NCI-H774 (cell line): ENCODE measurements around the gene CELF6.

ENCODE experiments used
- DNase-seq: peaks from one replicate; lab custom pipeline; 2025; lab: John Stamatoyannopoulos, UW

The CELF6 gene

DNA sequence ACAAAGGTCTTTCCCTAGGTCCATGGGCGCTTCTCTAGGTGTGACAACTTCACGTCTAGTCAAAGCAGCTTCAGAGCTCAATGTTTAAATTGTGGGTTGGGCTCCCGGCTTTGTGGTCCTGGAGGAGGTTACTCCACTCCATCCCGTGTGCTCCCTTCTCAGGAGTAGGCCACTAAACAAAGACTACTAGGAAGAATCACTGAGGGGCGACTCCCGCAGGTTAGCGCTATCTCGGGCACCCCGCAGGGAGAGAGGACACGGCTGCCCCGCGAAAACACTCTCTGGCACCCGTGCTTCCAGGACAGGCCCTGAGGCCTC, 48.1 kb downstream of the CELF6 start:
- no peak for DNase-seq

DNA sequence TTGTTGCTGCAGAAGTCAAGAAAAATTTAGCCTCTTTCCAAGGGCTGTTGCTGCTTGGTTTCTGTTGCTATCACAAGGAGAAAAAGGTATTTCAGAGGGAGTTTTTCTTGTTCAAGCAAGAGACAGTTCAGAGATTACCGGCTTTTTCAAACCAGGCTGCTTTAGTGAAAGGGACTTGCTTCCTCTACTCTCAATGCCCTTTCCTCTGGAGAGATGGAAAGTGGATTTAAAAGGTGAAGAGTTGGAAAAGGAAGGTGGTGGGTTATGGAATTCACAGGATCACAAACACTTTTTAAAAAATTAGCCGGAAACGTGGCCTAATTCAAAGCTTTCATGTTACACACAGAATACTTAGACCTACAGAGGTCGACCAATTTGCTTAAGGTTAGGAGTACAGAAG, 48.7 kb downstream of the CELF6 start:
- DNase-seq = no peak

DNA sequence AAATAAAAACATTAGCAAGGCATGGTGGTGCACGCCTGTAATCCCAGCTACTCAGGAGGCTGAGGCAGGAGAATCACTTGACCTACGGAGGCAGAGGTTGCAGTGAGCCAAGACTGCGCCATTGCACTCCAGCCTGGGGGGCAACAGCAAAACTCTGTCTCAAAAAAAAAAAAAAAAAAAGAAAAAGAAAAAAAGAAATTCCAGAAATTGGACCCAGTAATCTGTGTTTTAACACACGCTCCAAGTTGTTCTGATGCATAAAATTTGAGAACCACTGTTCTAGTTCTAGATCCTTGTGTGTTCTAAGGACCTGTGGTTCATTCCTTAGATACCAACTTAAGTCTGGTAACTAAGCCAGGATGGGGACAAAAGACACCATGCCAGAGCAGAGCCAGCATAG, 50.2 kb downstream of the CELF6 start:
- DNase-seq = no peak

DNA sequence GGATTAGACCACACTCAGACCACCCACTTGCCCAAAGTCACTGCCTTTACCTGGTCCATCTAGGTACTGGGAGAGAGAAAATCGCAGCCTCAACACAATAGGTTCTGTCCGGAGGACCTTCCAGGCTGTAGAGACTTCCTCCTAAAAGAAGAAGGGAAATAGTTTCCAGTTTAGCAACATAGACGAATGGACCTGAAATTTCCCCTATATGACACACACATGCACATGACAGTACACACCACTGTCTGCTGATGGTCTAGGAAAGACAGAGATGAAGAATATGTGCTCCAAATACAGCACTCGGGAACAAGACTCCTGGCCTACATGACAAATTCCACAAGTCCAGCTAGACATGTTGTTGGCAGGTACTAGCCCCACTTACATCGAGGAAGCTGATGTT, 54.9 kb downstream of the CELF6 start:
- DNase-seq = no peak

DNA sequence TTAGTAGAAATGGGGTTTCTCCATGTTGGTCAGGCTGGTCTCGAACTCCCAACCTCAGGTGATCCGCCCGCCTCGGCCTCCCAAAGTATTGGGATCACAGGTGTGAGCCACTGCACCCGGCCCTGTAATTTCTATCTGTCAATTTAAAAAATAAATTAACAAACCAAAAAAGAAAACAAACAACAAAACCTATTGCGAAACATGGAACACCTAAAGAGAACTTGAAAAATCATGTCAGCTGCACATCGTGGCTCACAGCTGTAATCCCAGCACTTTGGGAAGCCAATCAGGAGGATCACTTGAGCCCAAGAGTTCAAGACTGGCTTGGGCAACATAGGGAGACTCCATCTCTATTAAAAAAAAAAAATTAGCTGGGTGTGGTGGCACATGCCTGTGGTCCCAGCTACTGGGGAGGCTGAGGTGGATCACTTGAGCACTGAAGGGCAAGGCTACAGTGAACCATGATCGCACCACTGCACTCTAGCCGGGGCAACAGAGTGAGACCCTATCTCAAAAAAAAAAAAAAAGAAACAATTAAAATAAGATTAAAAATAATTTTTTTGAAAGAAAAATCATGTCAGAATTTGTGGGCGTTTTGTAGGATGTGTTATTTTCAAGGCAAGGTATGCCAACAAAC, 67.2 kb downstream of the CELF6 start:
- DNase-seq = no peak

DNA sequence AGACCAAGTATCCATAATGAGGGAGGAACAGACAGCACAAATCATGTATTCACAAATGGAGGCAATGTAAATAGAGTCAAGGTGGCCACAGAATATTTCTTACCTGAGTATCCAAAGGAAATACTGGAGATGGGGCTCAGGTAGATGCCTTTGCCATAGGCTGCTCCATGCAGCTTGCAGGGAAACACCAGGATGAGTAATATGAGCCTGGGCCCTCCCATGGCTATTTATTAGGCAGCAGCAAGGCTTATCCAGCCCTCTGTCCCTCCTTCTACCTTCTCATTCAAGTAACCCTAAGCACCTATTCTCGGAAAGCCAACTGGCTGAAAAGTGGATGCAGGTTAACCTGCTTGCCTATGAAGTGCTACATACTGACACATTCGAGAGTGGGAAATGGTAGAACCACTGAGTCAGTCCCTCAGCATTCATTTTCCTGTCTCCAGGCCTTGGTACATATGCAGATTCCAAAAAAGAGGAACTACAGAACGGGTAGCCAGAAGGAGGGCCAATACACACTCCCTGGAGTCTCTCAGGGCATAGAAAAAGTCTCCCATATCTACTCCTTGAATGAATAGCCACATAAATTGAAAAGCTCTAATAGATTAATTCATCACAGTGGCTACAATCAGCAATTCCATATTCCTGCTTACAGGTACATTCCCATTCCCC, 70.7 kb downstream of the CELF6 start:
- DNase-seq = no peak

DNA sequence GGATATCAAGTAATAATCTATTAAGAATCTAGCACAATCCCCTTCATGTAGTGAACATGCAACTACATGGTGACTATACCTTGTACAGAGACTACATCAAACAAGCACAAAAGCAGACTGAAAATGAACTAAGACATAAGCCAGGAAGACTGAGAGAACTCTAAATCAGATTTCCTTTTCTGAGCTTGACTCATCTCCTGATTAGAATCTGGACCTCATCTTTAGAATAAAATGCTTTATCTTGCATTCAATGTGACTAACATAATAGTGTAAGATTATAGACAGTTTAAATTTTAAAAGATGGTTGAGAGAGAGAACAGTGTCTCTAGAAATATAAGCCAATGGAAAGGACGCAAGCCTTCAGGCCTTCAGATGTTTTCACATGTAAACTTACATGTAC, 71.4 kb downstream of the CELF6 start:
- no peak for DNase-seq

DNA sequence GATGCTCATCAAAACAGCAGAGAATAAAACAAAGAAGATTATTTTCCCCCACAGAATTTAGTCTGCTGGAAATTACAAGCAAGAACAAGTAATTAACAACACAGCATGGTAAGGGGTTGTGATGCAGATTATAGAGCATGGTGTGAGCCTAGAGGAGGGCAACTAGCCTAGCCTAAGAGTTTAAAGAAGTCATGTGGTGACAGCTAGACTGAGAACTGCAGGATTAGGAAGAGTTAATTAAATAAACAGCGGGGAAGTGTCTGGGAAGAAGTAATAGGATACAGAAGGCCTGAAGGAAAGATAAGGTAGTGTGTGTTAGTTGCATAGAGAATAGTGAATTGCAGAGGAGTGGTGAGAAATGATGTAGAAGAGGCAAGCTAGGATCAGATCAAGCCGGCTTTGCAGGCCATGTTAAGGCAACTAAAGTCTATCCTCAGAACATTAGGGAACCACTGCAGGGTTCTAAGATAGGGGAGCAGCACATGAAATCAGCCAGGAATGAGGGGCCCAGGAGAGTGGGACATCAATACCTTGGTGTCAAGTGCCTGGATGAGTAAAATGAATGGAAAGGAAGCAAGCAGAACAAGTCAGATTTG, 77.1 kb downstream of the CELF6 start:
- DNase-seq = no peak

DNA sequence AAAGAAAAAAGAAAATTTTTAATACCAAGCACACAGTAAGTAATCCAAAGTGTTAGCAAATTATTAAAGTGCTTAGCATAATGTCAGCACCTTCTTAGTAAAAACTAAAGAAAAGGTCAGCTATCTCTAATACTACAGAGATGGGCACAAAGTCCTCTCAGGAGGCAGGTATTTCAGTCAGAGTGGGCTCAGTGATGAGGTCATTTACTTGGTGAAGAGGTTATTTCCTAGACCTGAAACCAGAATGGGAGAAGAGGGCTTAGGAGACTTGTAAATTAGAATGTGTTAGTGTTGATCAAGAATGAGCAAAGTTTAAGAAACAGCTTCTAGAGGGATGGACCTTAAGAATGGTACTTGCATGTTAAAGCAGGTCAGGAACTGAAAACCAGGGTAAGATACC, 80.3 kb downstream of the CELF6 start:
- DNase-seq = no peak

DNA sequence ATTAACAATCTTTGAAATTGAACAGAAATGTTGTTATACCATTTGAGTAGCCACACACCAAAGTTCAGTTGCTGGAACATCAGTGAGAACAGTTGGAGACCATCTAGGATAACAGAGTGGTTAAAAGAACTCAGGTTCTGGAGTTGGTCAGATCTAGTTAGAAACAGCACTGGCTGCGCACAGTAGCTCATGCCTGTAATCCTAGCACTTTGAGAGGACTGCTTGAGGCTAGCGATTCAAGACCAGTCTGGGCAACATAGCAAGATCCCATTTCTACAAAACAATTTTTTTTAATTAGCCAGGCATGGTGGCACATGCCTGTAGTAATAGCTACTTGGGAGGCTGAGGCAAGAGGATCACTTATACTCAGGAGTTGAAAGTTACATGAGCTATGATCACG, 81.4 kb downstream of the CELF6 start:
- DNase-seq = no peak

DNA sequence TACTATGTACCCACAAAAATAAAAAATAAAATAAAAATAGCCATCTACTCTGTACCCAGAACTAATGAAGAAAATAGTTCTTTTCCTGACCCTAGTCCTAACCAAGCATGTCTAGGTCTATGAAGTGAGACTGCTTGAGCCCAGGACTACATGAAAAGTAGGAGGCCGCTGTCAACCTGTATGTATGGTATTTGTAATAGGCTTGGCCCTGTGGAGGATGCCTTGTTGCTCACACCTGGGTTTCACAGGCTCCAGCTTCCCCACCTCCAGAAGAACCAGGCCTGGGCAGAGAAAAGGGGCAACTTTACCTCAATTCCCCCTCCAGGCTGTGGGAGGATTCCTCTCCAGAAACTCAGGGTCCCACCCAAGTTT, 82.1 kb downstream of the CELF6 start:
- DNase-seq = no peak

DNA sequence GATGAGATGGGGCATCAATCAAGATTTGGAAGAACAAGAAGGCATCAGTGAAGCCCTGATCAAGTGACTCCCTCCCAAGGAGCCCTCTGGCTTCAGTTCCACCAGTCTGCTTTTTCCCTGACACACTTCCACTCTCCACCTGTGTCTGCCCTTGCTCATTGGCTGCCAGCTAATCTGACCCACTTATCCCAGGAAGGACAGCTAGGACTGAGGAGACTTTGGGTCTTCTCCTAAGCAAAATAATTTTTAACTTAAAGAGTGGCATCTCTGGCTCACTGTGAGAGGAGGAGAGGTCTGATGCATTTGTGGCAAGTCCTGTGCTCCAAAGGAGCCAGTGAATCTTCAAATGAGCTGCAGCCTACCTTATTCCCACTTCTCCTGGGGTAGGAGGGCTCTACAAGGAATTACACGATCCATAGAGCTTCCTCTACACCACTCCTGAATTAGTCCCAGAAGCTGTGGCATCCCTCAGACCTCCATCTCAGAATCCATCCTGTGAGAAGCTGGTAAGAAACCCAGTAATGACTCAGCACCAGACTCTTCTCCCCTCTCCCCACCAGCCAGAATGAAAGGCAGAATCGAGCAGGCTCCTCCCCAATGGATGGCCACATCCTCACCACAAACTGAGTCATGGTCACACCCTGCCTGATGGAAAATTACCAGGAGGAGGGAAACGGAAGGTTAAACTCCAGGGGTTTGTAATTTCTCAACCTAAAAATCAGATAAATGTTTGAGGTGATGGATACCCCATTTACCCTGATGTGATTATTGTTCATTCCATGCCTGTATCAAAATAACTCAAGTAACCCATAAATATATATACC, 82.7 kb downstream of the CELF6 start:
- DNase-seq = no peak

DNA sequence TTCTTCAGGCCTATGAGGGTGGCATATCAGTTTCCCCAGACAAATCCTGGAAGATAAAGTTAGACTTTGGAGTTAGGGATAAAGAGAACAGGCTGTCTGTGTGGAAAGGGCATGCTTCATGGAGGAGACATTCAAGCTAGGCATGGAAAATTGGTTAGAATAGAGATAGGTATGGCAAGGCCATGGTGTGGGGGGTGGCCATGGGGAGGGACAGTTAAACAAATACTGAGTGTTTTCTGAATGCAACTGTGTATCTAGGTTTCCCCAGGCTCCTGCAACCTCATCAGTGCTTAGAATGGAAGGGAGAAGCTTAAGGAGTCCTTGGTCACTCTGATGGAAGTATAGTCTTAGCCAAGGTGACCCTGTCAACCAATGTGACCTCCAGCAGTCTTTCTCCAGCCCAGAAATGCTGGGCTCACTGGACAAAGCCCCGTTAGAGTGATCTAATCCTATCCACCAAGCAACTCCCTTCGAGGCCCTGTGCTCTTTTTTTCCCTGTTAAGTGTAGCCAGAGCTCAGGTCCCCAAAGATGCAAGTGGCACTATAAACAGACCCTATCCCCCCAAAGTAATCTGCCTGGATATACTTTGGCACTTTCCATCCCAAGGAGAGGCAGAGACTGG, 83.5 kb downstream of the CELF6 start:
- DNase-seq = no peak

DNA sequence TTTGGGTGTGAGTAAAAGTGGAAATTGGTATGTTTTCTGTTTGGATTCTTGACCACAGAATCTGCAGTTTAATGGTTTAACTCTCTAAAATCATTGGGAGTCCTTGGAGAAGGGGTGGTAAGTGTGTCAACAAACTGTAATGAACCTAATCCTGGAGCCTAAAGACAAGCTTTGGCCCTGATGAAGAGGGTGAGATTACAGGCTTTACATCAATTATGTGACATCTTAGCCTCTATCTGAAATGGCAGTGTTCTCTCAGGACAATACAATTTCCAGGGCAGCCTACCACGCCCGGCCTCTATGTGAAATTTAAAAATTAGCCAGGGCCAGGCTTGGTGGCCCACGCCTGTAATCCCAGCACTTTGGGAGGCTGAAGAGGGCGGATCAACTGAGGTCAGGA, 84.7 kb downstream of the CELF6 start:
- no peak for DNase-seq
